Measurements from ENCODE around the gene IQSEC1. TPM values are rescaled to one million over a fixed set of nuclear protein-coding genes. Genes with fewer than 3 reads are reported as not detected.

The IQSEC1 gene
- total and polyA plus RNA-seq, 9 of the 15 experiments (the other 6 are each of a cell fraction or from before 2014, with no cell fraction given), result 0.56 to 39.0 (median 6.8) TPM

DNA sequence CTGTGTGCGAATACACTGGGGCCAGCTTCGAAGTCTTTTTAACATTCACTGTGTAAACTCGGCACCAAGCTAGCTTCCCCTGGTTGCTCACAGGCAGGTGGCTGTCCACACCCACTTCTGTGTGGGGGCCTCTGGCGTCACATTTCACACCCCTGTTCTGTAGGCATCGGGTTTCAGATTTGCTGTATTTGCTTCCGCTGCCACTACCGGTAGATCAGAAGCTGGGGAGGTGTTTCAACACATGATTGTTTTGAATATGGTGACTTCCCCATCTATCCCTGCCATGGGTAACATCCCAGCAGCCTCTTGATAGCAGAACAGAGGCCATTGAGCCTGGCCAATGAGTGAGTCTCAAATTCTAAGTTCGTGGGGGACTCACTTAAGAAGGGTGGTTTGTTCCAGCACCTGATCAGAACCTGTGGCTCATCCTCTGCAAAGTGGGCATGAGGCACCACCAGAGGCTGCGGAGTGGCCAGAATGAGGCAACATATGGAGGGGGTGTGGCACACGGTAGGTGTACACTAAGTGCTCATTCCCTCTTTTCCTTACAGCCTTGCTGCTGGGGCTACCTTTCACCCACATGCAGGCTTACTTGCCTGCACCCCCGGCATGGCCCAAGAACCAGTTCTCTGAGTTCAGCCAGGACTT, 61.5 kb downstream of the IQSEC1 start (continued):
- TF ChIP-seq GMEB1 (CRISPR knock-in tag; IDR thresholded peaks at IDR 0.05) (no peak), ZSCAN29 (IDR thresholded peaks at IDR 0.05) (no peak), CC2D1A (IDR thresholded peaks at IDR 0.05) (no peak), PTRF (tag; IDR thresholded peaks at IDR 0.05) (peak; percentile 78), ZNF668 (CRISPR knock-in tag; IDR thresholded peaks at IDR 0.05) (no peak), ATF1 (CRISPR knock-in tag; IDR thresholded peaks at IDR 0.05) (no peak), ATF1 (tag; IDR thresholded peaks at IDR 0.05) (peak; percentile 69), MYC (IDR thresholded peaks at IDR 0.05; ENCODE audit: low read depth, low read length) (no peak), MYC (CRISPR knock-in tag; IDR thresholded peaks at IDR 0.05; ENCODE audit: borderline replicate concordance, low read depth) (no peak), CBX8 (IDR thresholded peaks at IDR 0.05; ENCODE audit: borderline replicate concordance, extremely low read depth, low read depth, low read length, poor library complexity, severe bottlenecking) (no peak), ZNF395 (CRISPR knock-in tag; IDR thresholded peaks at IDR 0.05) (peak; percentile 52; the same call in 1 of the 2 replicates), HSF4 (CRISPR knock-in tag; IDR thresholded peaks at IDR 0.05; ENCODE audit: borderline replicate concordance) (no peak), RBM14 (IDR thresholded peaks at IDR 0.05; ENCODE audit: borderline replicate concordance, insufficient read depth, low read depth, low read length) (no peak), TARDBP (IDR thresholded peaks at IDR 0.05) (no peak), KLF10 (CRISPR knock-in tag; IDR thresholded peaks at IDR 0.05) (no peak), RB1 (IDR thresholded peaks at IDR 0.05; ENCODE audit: low read depth) (no peak), KAT2B (IDR thresholded peaks at IDR 0.05; ENCODE audit: low read depth, low read length) (no peak)
- TF ChIP-seq, protein P1, sequence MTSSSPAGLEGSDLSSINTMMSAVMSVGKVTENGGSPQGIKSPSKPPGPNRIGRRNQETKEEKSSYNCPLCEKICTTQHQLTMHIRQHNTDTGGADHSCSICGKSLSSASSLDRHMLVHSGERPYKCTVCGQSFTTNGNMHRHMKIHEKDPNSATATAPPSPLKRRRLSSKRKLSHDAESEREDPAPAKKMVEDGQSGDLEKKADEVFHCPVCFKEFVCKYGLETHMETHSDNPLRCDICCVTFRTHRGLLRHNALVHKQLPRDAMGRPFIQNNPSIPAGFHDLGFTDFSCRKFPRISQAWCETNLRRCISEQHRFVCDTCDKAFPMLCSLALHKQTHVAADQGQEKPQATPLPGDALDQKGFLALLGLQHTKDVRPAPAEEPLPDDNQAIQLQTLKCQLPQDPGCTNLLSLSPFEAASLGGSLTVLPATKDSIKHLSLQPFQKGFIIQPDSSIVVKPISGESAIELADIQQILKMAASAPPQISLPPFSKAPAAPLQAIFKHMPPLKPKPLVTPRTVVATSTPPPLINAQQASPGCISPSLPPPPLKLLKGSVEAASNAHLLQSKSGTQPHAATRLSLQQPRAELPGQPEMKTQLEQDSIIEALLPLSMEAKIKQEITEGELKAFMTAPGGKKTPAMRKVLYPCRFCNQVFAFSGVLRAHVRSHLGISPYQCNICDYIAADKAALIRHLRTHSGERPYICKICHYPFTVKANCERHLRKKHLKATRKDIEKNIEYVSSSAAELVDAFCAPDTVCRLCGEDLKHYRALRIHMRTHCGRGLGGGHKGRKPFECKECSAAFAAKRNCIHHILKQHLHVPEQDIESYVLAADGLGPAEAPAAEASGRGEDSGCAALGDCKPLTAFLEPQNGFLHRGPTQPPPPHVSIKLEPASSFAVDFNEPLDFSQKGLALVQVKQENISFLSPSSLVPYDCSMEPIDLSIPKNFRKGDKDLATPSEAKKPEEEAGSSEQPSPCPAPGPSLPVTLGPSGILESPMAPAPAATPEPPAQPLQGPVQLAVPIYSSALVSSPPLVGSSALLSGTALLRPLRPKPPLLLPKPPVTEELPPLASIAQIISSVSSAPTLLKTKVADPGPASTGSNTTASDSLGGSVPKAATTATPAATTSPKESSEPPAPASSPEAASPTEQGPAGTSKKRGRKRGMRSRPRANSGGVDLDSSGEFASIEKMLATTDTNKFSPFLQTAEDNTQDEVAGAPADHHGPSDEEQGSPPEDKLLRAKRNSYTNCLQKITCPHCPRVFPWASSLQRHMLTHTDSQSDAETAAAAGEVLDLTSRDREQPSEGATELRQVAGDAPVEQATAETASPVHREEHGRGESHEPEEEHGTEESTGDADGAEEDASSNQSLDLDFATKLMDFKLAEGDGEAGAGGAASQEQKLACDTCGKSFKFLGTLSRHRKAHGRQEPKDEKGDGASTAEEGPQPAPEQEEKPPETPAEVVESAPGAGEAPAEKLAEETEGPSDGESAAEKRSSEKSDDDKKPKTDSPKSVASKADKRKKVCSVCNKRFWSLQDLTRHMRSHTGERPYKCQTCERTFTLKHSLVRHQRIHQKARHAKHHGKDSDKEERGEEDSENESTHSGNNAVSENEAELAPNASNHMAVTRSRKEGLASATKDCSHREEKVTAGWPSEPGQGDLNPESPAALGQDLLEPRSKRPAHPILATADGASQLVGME (CRISPR knock-in tag; IDR thresholded peaks at IDR 0.05), result 0 out of 2 replicates have a peak, but pooled peaks have one; percentile 55
- TF ChIP-seq, protein P2, sequence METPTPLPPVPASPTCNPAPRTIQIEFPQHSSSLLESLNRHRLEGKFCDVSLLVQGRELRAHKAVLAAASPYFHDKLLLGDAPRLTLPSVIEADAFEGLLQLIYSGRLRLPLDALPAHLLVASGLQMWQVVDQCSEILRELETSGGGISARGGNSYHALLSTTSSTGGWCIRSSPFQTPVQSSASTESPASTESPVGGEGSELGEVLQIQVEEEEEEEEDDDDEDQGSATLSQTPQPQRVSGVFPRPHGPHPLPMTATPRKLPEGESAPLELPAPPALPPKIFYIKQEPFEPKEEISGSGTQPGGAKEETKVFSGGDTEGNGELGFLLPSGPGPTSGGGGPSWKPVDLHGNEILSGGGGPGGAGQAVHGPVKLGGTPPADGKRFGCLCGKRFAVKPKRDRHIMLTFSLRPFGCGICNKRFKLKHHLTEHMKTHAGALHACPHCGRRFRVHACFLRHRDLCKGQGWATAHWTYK (CRISPR knock-in tag; IDR thresholded peaks at IDR 0.05), result peak; percentile 47; the same call in 1 of the 2 replicates
